PFSK-1 (cell line): ENCODE data around the gene BCL2.

Experiments used
- FOXP2 ChIP-seq: optimal IDR thresholded peaks from 2 replicates; pipeline ENCODE3; 2011; ENCODE audit warnings: borderline replicate concordance, control low read depth, inconsistent platforms; ENCODE audit not compliant: insufficient read depth; ENCODE audit errors: extremely low read length, extremely low read depth
- POLR2AphosphoS5 ChIP-seq: IDR thresholded peaks from 2 replicates; pipeline ENCODE4 v1.6.1; 2012; ENCODE audit warnings: low read depth, mild to moderate bottlenecking, control low read depth, low read length, moderate library complexity
- REST ChIP-seq, 2 experiments: IDR thresholded peaks; 2 replicates each; pipeline versions ENCODE4 v1.6.1 to v1.8.0; 2011 to 2012; ENCODE audit warnings: low read depth in 2 of 2, low read length in 2 of 2, control low read depth in 1 of 2, inconsistent platforms in 1 of 2, mild to moderate bottlenecking in 1 of 2, moderate library complexity in 1 of 2; ENCODE audit not compliant: insufficient read depth in 1 of 2
- SIN3A ChIP-seq: IDR thresholded peaks from 2 replicates; pipeline ENCODE4 v1.6.1; 2012; ENCODE audit warnings: mild to moderate bottlenecking, low read length, moderate library complexity, borderline replicate concordance; ENCODE audit not compliant: insufficient read depth
- TAF1 ChIP-seq: IDR thresholded peaks from 2 replicates; pipeline ENCODE4 v1.6.1; 2012; ENCODE audit warnings: low read length, control low read depth, borderline replicate concordance; ENCODE audit not compliant: insufficient read depth

Gene BCL2

DNA sequence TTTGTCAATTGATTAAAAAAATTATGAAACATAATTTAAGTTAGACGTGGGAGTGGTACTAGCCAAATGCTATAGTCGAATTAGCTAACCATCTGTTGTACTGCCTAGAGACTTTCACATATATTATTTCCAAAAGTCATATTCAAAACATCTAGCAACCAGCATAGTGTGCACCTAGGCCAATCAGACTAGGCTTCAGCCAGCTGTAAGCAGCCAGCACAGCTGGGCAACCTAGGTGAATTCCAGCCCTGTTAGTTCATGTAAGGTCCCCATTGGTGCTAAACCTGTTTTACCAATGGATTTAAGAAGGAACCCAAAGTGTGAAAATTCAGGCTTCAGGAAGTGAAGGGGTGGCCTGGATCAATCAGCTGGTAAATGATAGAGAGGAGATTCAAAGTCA lies 144.3 kb downstream of the BCL2 start:
- TF ChIP-seq SIN3A: no peak
- TF ChIP-seq REST (IDR thresholded peaks at IDR 0.05; ENCODE audit: insufficient read depth in 1 of 2, low read depth in 2 of 2, low read length in 2 of 2): no peak
- TF ChIP-seq FOXP2: no peak
- TF ChIP-seq TAF1: no peak
- no peak for TF ChIP-seq POLR2AphosphoS5

GRCh38 chr18:63173983-63174382 lies 145.6 kb downstream of the BCL2 start:
- no peak for TF ChIP-seq FOXP2

- TF ChIP-seq TAF1 (no peak), SIN3A (no peak), POLR2AphosphoS5 (no peak), FOXP2 (no peak), REST (IDR thresholded peaks at IDR 0.05; ENCODE audit: insufficient read depth in 1 of 2, low read depth in 2 of 2, low read length in 2 of 2) (no peak)
Observed at GRCh38 chr18:63169853-63170252, 149.7 kb downstream of the BCL2 start.

DNA sequence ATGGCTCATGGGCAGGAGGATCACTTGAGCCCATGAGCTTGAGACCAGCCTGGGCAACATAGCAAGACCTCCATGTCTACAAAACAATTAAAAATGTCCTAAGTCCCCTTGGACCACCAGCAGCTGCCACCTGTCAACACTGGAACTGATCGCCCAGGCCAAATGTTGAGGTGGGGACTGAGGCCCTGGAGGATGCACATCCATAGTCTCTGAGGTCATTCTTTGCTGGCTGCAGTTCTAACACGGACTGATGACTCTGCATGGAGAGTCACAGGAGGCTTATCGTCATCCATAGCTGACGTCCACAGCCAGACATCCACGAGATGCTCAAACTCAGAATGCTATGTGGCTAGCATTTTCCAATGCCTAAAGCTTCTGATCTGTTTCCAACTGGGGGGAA lies 151.3 kb downstream of the BCL2 start:
- no peak for TF ChIP-seq TAF1
- no peak for TF ChIP-seq POLR2AphosphoS5
- no peak for TF ChIP-seq REST (IDR thresholded peaks at IDR 0.05; ENCODE audit: insufficient read depth in 1 of 2, low read depth in 2 of 2, low read length in 2 of 2)
- TF ChIP-seq FOXP2: no peak

DNA sequence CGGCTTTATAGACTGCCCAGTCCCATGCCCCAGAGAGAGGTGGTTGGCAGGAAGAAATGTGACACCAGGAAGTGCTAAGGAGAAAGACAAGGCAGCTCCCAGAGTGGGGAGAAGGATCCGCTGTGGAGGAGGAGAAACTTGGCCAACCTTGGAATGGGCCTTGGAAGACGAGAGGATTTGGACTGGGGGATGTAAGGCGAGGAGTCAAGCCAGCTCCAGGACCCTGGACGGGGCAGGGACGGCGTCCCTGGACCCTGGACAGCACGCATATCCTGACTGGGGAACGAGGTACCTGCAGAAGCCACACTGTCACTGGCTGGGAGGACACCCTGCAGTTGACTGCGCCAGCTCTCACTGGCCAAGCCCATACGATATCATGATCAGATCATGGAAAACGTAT lies 153.4 kb downstream of the BCL2 start:
- TF ChIP-seq TAF1: no peak
- no peak for TF ChIP-seq FOXP2
- no peak for TF ChIP-seq REST (IDR thresholded peaks at IDR 0.05; ENCODE audit: insufficient read depth in 1 of 2, low read depth in 2 of 2, low read length in 2 of 2)
- TF ChIP-seq POLR2AphosphoS5: no peak
- no peak for TF ChIP-seq SIN3A

- TF ChIP-seq POLR2AphosphoS5 (no peak), FOXP2 (no peak), TAF1 (no peak), REST (IDR thresholded peaks at IDR 0.05; ENCODE audit: insufficient read depth in 1 of 2, low read depth in 2 of 2, low read length in 2 of 2) (no peak), SIN3A (no peak)
Observed at GRCh38 chr18:63164396-63164795, 155.2 kb downstream of the BCL2 start.
